ENCODE results near the gene KIF12.

Gene KIF12

DNA sequence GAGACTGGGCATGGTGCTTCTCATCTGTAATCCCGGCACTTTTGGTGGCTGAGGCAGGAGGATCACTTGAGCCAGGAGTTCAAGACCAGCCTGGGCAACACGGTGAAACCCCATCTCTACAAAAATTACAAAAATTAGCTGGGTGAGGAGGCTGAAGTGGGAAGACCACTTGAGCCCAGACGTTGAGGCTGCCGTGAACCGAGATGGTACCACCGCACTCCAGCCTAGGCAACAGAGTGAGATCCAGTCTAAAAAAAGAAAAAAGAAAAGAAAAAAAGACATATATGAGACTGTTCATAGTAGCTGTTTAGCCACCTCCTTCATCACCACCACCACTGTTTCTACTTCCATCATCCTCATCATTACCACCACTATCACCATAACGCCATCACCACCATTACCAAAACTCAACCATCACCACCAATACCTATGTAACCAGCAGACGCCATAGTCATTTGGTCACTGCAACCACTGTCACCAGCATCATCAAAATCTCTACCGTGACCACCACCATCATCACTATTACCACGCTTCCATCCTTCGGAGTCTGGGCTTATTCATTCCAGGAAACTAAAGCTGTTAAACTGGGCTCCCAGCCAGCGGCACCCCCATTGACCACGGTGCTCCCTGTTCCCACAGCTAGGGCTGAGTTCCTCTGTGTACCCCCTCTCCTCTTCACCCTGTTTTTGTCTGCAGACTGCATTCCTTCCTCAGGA, 8.4 kb upstream of the KIF12 start:
- in situ Hi-C loops (cut with MboI; ENCODE audit: low sequenced_read_pairs): no loop called here

DNA sequence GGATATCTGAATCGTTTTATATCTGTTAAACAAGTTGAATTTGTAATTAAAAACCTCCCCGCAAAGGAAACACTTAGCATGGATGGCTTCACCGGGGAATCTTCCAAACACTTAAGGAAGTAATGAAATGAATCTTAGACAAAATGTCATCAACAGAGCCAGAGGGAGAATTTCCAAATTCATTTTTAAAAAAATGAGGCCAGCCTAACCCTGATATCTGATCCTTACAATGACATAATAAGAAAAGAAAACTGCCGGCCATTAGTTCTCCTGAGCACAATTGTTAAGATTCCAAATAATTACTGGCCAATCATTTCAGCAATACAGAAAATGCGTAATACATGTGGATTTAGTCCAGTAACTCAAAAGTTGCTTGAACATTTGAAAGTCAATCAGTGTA, 6.1 kb upstream of the KIF12 start:
- in situ Hi-C loops (cut with MboI; ENCODE audit: low sequenced_read_pairs): no loop called here

DNA sequence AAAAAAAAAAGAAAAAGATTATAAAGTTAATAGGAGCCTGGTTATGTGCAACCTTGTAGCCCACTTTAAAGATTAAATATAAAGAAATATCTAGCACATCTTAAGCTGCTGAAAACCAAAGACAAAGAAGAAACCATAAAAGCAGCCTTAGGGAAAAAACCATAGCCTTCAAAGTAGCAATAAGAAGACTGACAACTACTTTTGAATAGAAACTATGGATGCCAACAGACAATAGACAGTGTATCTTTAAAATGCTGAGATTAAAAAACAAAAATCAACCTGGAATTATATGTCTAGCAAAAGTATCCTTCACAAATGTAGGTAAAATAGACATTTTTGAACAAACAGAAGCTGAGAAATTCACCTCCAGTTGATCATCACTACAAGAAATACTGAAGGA, 3.4 kb upstream of the KIF12 start:
- in situ Hi-C loops (cut with MboI; ENCODE audit: low sequenced_read_pairs): no loop called here

GRCh38 chr9:114100536-114100935, 1.4 kb upstream of the KIF12 start:
- in situ Hi-C loops (cut with MboI; ENCODE audit: low sequenced_read_pairs): no loop called here

DNA sequence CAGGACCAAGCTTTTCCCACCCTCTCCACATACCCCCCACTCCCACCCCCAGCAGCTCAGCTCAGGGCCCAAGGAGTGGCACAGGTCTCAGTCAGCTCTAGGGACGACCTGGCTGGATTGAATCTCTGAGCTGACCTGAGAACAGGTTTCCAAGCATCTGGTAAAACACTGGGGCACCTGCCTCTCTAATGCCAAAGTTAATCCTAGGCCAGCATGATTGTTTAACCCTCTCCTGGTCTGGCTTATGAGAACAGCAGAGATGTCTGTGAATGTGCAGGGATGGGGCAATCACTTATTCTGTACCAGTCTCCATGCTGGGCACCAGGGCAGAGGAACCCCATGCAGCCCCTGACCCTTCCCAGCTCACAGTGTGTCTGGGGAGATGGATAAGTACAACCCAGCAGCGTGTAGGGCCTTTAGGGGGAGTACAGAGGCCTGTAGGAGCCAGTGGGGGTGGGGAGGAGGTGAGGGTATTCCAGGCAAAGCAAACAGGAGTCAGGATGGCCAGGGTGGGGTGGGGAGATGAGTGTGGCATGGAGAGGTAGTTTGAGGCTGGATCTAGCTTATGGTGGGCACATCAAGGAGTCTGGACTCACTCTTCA, 678 bp upstream of the KIF12 start:
- in situ Hi-C loops (cut with MboI; ENCODE audit: low sequenced_read_pairs): loop anchor here (25.0 kb wide), 1 partner anchor 188 kb away; no protein-coding TSS in a partner anchor

DNA sequence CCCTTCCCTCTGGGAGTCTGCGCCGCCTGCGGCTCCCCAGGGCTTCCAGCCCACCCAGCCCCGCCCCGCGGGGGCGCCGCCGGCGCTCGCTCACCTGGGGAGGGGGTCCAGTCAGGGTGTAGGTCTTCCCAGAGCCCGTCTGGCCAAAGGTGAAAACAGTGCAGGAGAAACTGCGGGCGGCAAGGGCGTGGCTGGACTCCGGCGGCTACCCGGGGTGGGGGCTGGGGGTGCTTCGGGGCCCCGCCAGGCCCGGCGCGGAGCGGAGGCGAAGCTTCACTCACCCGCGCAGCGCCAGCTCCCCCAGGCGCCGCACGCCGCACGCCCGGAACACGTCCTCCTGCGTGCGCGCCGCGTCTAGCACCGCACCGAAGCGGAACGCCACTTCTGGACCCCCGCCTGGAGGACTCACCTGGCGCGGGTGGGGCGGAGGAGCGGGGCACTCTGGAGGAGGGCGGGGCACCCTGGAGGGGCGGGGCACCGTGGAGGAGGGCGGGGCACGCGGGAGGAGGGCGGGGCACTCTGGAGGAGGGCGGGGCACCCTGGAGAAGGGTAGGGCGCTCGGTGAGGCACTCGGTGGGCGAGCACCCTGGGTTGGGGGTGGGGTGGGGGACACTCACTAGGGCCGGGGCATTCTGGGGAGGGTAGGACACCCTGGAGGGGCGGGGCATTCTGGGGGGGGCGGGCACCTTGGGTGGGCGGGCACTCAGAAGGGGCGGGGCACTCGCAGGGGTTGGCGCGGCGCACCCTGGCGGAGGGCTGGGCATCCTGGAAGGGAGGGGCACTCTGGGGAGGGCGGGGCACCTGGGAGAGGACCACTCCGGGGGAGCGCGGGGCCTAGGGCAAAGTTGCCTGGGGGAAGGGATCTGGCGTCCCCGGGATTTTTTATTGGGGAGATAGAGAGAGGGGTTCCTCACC, 814 bp downstream of the KIF12 start:
- in situ Hi-C loops (cut with MboI; ENCODE audit: low sequenced_read_pairs): loop anchor here (25.0 kb wide), 1 partner anchor 189 kb away; no protein-coding TSS in a partner anchor

DNA sequence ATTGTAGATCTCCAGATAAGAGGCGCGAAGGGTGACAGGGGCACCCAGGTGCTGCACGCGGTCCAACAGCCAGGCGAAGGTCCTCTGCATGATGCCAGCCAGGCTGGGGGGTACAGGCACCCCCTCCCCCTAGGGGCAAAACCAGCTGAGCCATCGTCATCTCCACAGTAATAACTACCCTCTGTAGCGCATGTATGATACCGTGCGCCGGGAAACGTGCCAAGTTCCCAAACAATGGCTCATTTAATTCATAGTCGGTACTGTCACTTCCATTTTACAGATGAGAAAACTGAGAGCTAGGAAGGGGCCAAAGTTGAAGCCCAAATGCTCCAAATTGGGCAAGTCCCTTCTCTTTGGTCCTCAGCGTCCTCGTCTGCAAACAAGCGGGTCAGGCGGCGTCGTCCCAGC, 1.5 kb downstream of the KIF12 start:
- in situ Hi-C loops (cut with MboI; ENCODE audit: low sequenced_read_pairs): loop anchor here (25.0 kb wide), 1 partner anchor 190 kb away; no protein-coding TSS in a partner anchor

DNA sequence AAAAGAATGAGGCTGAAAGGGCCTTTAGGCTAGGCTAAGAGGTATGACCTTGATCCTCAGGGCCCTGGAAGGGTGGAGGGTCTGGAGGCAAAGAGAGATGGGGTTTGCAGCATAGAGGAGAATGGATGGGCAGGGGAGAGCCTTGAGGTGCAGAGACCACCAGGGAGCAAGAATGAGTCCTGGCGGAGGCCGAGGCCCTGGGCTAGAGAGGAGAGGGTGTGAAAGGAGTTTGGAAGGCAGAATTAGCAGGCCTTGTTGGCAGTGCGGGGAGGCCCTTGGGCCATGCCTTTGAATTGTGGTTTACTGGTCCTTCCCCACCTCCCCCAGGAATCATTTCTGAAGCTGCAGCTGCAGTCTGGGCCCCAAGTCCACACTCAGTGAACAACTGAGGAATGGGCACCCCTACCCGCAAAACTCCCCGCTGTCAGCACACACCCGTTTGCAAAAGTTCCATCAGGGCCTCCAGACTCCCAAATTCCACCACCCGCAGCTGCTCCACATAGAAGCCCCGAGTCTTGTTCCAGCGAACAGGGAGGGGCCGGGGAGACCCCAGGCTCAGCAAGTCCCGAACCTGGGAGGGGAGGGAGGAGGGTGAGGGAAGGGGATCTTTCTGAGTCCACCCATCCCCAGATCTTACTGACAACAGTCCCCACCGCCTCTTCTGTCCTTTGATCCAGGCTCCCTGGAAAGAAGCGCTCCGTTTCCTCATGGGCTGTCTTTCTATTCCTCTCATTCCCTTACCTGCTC, 2.1 kb downstream of the KIF12 start:
- in situ Hi-C loops (cut with MboI; ENCODE audit: low sequenced_read_pairs): loop anchor here (25.0 kb wide), 1 partner anchor 190 kb away; no protein-coding TSS in a partner anchor

DNA sequence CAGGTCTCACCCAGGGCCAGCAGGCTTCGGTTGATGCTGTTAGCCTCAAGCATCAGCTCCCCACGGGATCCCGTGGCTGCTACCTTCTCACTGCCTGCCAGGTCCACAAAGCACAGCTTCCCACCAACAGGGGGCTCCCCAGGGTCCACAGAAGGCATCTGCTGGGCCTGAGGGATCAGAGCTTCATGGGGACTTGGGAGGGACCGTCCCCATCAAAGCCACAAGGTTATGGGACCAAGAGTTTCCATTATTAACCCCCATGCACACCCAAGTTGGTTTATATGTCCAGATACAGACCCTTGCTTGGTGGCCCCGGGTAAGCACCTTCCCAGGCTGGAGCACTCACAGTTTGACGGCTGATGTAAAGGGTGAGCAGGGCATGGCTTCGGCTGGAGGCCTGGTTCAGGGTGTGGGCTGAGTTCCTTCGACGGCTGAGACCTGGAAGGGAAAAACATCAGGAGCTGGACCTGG, 3.0 kb downstream of the KIF12 start:
- in situ Hi-C loops (cut with MboI; ENCODE audit: low sequenced_read_pairs): loop anchor here (25.0 kb wide), 1 partner anchor 191 kb away; no protein-coding TSS in a partner anchor

- in situ Hi-C loops (cut with MboI; ENCODE audit: low sequenced_read_pairs): loop anchor here (25.0 kb wide), 1 partner anchor 192 kb away; no protein-coding TSS in a partner anchor
Measured at GRCh38 chr9:114094971-114095370, 4.1 kb downstream of the KIF12 start.

DNA sequence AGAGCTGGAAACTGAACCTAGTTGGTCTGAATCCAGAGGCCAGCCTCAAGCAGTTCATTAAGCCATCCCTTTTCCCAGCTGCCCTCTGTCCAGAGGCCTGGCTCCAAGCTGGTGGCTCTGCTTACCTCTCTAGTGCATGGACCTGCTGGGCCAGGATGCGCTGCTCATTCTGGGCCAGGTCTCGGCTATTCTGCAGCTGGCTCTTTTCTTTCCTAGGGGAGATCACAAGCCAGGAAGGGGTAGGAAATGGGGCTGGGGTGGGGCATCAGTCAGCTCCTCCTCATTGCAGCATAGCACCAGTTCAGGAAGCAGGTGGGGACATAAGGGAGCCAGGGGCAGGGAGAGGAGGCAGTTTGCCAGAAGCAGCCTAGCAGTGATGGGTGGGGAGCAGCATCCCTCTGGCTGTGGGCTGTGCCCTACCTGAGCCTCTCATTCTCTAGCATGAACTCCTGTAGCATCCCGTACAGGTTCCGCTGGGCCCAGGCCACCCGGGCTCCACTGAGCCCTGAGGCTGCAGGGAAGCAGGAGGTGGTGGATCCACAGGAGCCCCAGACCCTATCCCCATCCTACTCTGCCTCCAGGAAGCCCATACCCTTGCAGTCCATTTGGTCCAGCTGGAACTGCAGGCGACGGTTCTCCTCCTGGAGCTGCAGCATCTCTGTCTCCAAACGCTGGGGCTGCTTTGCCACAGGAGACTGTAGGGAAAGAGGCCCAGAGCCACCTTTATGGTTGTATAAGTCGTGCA, 5.2 kb downstream of the KIF12 start:
- in situ Hi-C loops (cut with MboI; ENCODE audit: low sequenced_read_pairs): loop anchor here (25.0 kb wide), 1 partner anchor 193 kb away; no protein-coding TSS in a partner anchor

DNA sequence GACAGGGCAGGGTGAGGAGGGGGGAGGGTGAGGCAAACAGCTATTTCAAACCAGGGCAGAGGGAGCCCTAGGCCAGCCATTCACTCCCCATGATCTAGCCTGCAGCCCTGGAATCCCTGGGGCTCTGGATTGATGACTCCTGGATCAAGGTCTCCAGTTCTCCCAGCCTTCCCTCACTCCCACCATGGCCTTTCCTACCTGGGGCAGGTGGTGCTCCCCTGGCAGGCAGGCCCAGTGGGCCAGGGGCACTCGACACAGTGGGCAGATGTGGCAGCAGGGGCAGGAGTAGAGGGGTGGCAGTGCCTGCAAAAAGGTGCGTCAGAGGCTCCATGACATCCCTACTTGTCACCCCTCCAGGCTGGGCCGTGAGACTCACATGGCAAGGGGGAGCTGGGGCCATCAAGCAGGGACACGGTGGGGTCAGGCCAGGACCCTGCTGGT, 6.0 kb downstream of the KIF12 start:
- in situ Hi-C loops (cut with MboI; ENCODE audit: low sequenced_read_pairs): loop anchor here (25.0 kb wide), 1 partner anchor 194 kb away; no protein-coding TSS in a partner anchor

DNA sequence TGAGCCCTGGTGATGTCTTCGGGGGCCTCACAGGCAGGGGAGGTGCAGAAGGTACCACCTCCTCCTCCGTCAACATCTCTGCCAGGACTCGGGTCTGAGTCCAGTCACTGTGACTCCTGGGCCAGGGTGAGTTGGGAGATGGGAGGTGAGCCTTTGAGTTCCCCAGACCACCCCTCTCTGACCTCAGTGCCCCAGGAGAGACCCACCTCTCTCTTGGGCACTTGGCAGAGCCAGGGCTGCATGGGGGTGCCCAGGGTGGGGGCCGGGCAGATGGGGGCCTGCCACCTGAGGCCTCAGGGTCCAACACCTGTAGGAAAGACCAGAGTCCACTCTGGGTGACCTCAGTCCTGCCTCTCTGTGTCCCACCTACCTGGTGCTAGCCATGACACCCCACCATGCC, 6.8 kb downstream of the KIF12 start:
- in situ Hi-C loops (cut with MboI; ENCODE audit: low sequenced_read_pairs): loop anchor here (25.0 kb wide), 1 partner anchor 195 kb away; no protein-coding TSS in a partner anchor

- in situ Hi-C loops (cut with MboI; ENCODE audit: low sequenced_read_pairs): loop anchor here (25.0 kb wide), 1 partner anchor 196 kb away; no protein-coding TSS in a partner anchor
Measured at GRCh38 chr9:114091711-114092110, 7.4 kb downstream of the KIF12 start.

- in situ Hi-C loops (cut with MboI; ENCODE audit: low sequenced_read_pairs): loop anchor here (25.0 kb wide), 1 partner anchor 197 kb away; no protein-coding TSS in a partner anchor
Measured at GRCh38 chr9:114090798-114091197, 8.3 kb downstream of the KIF12 start.

DNA sequence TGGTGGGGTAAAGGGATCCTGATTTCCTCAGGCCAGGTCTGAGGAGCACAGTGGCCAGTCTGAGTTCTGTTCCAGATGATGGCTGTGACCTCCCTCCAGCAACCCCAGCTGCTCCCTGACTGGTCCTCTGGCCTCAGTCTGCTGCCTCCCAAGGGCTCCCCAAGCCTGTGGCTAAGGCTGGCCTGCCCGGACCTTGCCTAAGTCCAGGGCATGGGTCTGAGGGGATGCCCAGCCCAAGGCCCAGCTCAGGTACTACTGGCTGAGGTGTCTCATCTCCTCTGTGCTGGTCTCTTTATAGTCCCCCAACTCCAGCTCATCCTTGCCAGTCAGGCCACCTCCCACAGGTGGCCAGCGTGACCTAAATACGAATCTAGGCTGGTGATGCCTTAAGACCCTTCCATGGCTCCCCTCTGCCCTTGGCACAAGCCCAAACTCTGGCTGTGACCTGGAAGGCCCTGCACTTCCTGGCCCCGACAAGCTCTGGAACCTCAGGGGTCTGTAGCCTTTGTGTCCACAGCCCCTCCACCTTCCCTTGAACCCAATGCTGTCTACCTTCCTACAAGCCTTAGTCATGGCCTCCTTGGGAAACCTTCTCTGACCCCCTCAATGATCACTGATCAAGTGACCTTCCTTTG, 9.8 kb downstream of the KIF12 start:
- in situ Hi-C loops (cut with MboI; ENCODE audit: low sequenced_read_pairs): loop anchor here (25.0 kb wide), 1 partner anchor 198 kb away; no protein-coding TSS in a partner anchor

DNA sequence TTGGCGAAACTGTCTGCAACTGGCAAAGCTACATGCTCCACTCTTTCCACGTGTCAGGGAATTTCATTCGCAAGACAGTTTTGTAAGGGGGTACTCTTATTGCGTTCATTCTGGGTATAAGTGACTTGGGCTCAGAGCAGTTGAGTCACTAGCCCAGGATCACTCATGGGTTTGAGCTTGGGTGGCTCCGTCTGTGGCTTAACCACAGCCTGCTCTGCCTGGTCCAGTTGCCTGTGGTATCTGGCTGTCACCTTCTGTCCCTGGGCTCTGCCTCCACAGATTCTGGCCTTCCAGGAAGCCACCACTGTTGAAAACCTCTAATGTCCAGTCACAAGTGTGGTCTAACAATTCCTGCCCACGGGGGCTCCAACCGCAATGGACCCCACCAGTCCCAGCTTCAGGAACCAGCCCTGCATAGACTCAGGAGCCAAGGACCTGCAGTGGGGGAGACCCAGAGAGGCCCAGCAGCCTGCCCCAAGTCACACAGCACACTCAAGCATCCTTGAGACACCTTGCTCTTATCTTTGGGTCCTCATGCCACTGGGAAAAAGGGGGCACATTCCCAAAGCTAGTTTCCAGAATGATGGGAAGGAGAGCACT, 10.4 kb downstream of the KIF12 start:
- in situ Hi-C loops (cut with MboI; ENCODE audit: low sequenced_read_pairs): loop anchor here (25.0 kb wide), 1 partner anchor 199 kb away; no protein-coding TSS in a partner anchor

DNA sequence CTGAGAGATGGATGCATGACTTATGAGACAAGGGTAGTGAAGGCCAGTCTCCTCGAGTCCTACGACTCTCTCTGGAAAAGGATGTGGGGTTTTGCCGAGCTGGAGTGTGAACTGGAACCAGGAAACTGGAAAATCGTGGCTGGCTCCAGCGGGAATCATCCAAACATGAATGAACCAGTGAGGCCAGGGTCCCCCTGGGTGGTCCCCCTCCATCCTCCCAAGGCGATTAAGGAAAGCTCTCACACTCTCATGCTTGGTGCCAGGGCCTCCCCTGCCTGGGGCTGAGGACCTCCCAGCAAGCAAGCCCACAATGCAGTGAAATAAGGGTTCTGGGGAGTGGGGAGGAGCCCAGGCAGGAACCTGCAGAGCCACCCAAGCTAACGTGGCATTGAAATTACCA, 11.4 kb downstream of the KIF12 start:
- in situ Hi-C loops (cut with MboI; ENCODE audit: low sequenced_read_pairs): loop anchor here (25.0 kb wide), 1 partner anchor 200 kb away; no protein-coding TSS in a partner anchor
